Aorta (tissue), 5 donors: ENCODE measurements around the gene ZC3H12D. TPM values are rescaled to one million over a fixed set of nuclear protein-coding genes. Genes with fewer than 3 reads are reported as not detected.
A peak's percentile ranks its signal among the peaks of the same experiment; 100 is the strongest.

Experiments
- ATAC-seq: fragments of 200-7000 bp; cut with Tn5 transposase; one replicate; pipeline ENCODE4 v1.9.1; 2022; ENCODE audit warnings: moderate library complexity; ENCODE audit not compliant: low FRiP score
- DNase-seq, 2 donors: peaks; one replicate each; pipeline ENCODE4 v3.0.0-alpha.2; 2020
- H3K27ac ChIP-seq, 2 donors: one replicate each; pipeline ENCODE4 v1.5.1; 2013; ENCODE audit warnings: low read length in 2 of 2, mild to moderate bottlenecking in 2 of 2, moderate library complexity in 2 of 2, control low read depth in 1 of 2, inconsistent platforms in 1 of 2, low read depth in 1 of 2
- H3K27me3 ChIP-seq, 2 donors: one replicate each; pipeline ENCODE4 v1.6.1; 2013; ENCODE audit warnings: control low read depth in 1 of 2, low read length in 1 of 2, mild to moderate bottlenecking in 1 of 2, moderate library complexity in 1 of 2; ENCODE audit not compliant: insufficient read depth in 2 of 2, control insufficient read depth in 1 of 2
- H3K36me3 ChIP-seq, 2 donors: one replicate each; pipeline ENCODE4 v1.6.1; 2013; ENCODE audit warnings: control low read depth in 1 of 2, low read length in 1 of 2, mild to moderate bottlenecking in 1 of 2; ENCODE audit not compliant: insufficient read depth in 2 of 2, control insufficient read depth in 1 of 2
- H3K4me1 ChIP-seq, 2 donors: one replicate each; pipeline ENCODE4 v1.6.1; 2013; ENCODE audit warnings: low read length in 2 of 2, control low read depth in 1 of 2, mild to moderate bottlenecking in 1 of 2, moderate library complexity in 1 of 2; ENCODE audit not compliant: insufficient read depth in 2 of 2, control insufficient read depth in 1 of 2
- H3K4me3 ChIP-seq, 2 donors: one replicate each; pipeline ENCODE4 v1.5.1; 2013; ENCODE audit warnings: low read length in 2 of 2, control low read depth in 1 of 2, mild to moderate bottlenecking in 1 of 2
- H3K9me3 ChIP-seq: one replicate; pipeline ENCODE4 v1.6.1; 2013; ENCODE audit warnings: mild to moderate bottlenecking, low read length; ENCODE audit not compliant: control insufficient read depth
- WGBS, 2 donors: extraction: QIAGEN DNeasy Blood & Tissue Kit; methylation state at CpG; one replicate each; pipeline ENCODE4 v1.1.7; 2013; 5-methylcytosine and 5-hydroxymethylcytosine counted together
- intact Hi-C, 2 donors: fragments of 100-400 bp; cut with DNase I; formaldehyde crosslinking; loops; one replicate each; pipeline versions ENCODE4 v1.14.2 to v1.15.0; 2022
- long read RNA-seq, 2 donors: library from polyadenylated mRNA; unstranded; transcript quantifications; one replicate each; pipeline ENCODE4 v2.0.0, GENCODE V29; 2020 to 2021
- polyA plus RNA-seq, 2 donors: library from polyadenylated mRNA; stranded (reverse); fragments of 200-250 nt; gene quantifications; one replicate each; pipeline ENCODE4 v1.2.3, GENCODE V29; 2013
- total RNA-seq, 2 donors: library from RNA; stranded (reverse); fragmentation: NEBNext Ultra II Directional; extraction: Animal tissue kit (Norgen Biotek cat#: 25700); gene quantifications; one replicate each; pipeline ENCODE4 v1.2.1, GENCODE V29; 2021
- donor health status: healthy with polysubstance abuse.
- donor health status: Bipolar disorder and iron deficiency.
- donor health status: DM: no; HTN: no; CAD: no.
- donor health status: DM: no; HTN: no; CAD: no.
- donor health status: DM: yes; HTN: yes; CAD: no.

Gene ZC3H12D
- total RNA-seq (1 to 10 TPM; 1.2 to 3.0 TPM), polyA plus RNA-seq (1 to 10 TPM in 1 of 2 donors, under 1 TPM in 1; 0.10 to 1.9 TPM)
- long read RNA-seq, donor 1, partial matches to known transcripts: 0 of 1 reads
- long read RNA-seq, donor 1, other reads (novel, unspliced or antisense): 1 of 1 reads
- long read RNA-seq, donor 2, partial matches to known transcripts: 0 of 2 reads
- long read RNA-seq, donor 2, other reads (novel, unspliced or antisense): 2 of 2 reads

GRCh38 chr6:149484733-149485700, at the start of gene ZC3H12D:
TSS of gene ZC3H12D (minus strand) at chr6:149485014. CDS start at chr6:149474543, 10,471 bp downstream.
- Histone ChIP-seq H3K36me3 (no peaks in the 10 kb centered on the region), H3K9me3 (no peaks in the 10 kb centered on the region), H3K27me3 (no peaks in the 10 kb centered on the region), H3K4me1 (no peaks in the 10 kb centered on the region), H3K27ac (no peak within 1 kb of the TSS), H3K4me3 (no peak within 1 kb of the TSS)
- WGBS, 2 donors: 80 to 86% methylated on average over 22 of the region's 22 CpGs
- intact Hi-C loops: no loop called here
- DNase-seq (peak in 1 of 2 donors; percentile 77), ATAC-seq (peak; percentile 37)

DNA sequence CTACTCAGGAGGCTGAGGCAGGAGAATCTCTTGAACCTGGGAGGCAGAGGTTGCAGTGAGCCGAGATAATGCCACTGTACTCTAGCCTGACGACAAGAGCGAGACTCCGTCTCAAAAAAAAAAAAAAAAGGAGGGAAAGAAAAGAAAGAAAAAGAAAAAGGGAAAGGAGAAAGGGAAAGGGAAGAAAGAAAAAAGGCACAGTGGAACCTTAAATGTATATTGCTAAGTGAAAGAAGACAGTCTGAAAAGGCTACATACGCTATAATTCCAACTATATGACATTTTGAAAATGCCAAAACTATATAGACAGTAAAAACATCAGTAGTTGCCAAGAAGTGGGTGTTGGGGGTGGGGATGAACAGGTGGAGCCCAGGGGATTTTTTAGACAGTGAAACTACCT, 44.8 kb upstream of the ZC3H12D start:
- Histone ChIP-seq H3K36me3 (peaks cover 0 to 4% of the 10 kb centered on the region in 2 donors), H3K27ac (no peak overlapping the region), H3K9me3 (no peaks in the 10 kb centered on the region), H3K27me3 (no peaks in the 10 kb centered on the region), H3K4me3 (no peak overlapping the region), H3K4me1 (no peaks in the 10 kb centered on the region)
- ATAC-seq (no peak), DNase-seq (no peak)
- 92% methylated on average over 5 of the region's 5 CpGs for WGBS, 2 donors
- intact Hi-C loops: no loop called here

- H3K4me1 ChIP-seq: no peaks in the 10 kb centered on the region
- H3K4me3 ChIP-seq: no peak overlapping the region
- H3K9me3 ChIP-seq: no peaks in the 10 kb centered on the region
- no peak for ATAC-seq
- WGBS, 2 donors: 81 to 88% methylated on average over 1 of the region's 1 CpG
- intact Hi-C loops: loop anchor here (5.0 to 10.0 kb wide), 4 partner anchors 83 to 483 kb away; no protein-coding TSS in a partner anchor
- peaks cover 0 to 3% of the 10 kb centered on the region in 2 donors for H3K36me3 ChIP-seq
- H3K27me3 ChIP-seq: no peaks in the 10 kb centered on the region
- no peak for DNase-seq
- H3K27ac ChIP-seq: no peak overlapping the region
Observed at GRCh38 chr6:149515494-149515893, 30.7 kb upstream of the ZC3H12D start.

- intact Hi-C loops: loop anchor here in 1 of 2 donors (10.0 kb wide), 1 partner anchor 429 kb away; no protein-coding TSS in a partner anchor
- 80 to 81% methylated on average over 5 of the region's 5 CpGs for WGBS, 2 donors
Observed at GRCh38 chr6:149513915-149514314, 29.1 kb upstream of the ZC3H12D start.

GRCh38 chr6:149510793-149511512, 26.1 kb upstream of the ZC3H12D start:
- ATAC-seq (no peak), DNase-seq (no peak)
- no peak overlapping the region for H3K27ac ChIP-seq
- no peaks in the 10 kb centered on the region for H3K4me1 ChIP-seq
- WGBS, 2 donors: 67% methylated on average over 4 of the region's 4 CpGs
- no peaks in the 10 kb centered on the region for H3K36me3 ChIP-seq
- no peaks in the 10 kb centered on the region for H3K27me3 ChIP-seq
- no peaks in the 10 kb centered on the region for H3K9me3 ChIP-seq
- H3K4me3 ChIP-seq: no peak overlapping the region
- intact Hi-C loops: loop anchor here in 1 of 2 donors (10.0 kb wide), 1 partner anchor 426 kb away; no protein-coding TSS in a partner anchor

More at GRCh38 chr6:149513915-149514314, 29.1 kb upstream of the ZC3H12D start:
- Histone ChIP-seq H3K27me3 (no peaks in the 10 kb centered on the region), H3K4me3 (no peak overlapping the region), H3K27ac (no peak overlapping the region), H3K36me3 (peaks cover 0 to 3% of the 10 kb centered on the region in 2 donors), H3K9me3 (no peaks in the 10 kb centered on the region), H3K4me1 (no peaks in the 10 kb centered on the region)
- no peak for DNase-seq
- no peak for ATAC-seq

DNA sequence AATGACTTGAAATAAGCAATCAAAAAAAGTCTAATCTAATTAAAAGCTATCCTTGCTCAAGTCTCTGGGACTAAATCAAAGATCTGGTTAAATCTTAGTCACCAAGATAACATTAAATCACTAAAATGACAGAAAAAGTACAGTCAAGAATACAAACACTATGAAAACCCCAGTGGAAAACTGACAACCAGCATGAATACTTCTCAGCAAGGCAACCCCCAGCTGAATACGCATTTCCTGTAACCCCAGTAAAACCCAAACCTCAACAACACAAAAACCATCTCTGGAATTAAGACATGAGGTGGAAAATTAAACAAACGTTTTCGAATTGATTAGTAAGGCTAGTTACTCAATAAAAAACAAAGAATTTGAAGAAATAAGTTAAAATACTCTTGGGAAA, 23.7 kb upstream of the ZC3H12D start:
- Histone ChIP-seq H3K9me3 (no peaks in the 10 kb centered on the region), H3K4me3 (no peak overlapping the region), H3K36me3 (no peaks in the 10 kb centered on the region), H3K27ac (no peak overlapping the region), H3K27me3 (no peaks in the 10 kb centered on the region), H3K4me1 (no peaks in the 10 kb centered on the region)
- 66 to 69% methylated on average over 3 of the region's 3 CpGs for WGBS, 2 donors
- intact Hi-C loops: no loop called here
- DNase-seq (no peak), ATAC-seq (no peak)

- no peaks in the 10 kb centered on the region for H3K36me3 ChIP-seq
- no peak overlapping the region for H3K27ac ChIP-seq
- no peak for ATAC-seq
- H3K4me3 ChIP-seq: no peak overlapping the region
- no peaks in the 10 kb centered on the region for H3K4me1 ChIP-seq
- H3K27me3 ChIP-seq: no peaks in the 10 kb centered on the region
- WGBS, 2 donors: 90 to 96% methylated on average over 2 of the region's 2 CpGs
- no peaks in the 10 kb centered on the region for H3K9me3 ChIP-seq
- intact Hi-C loops: no loop called here
- DNase-seq: no peak
Observed at GRCh38 chr6:149503872-149504271, 19.1 kb upstream of the ZC3H12D start.

- ATAC-seq (no peak), DNase-seq (no peak)
- Histone ChIP-seq H3K27ac (no peak overlapping the region), H3K36me3 (no peaks in the 10 kb centered on the region), H3K4me3 (no peak overlapping the region), H3K27me3 (no peaks in the 10 kb centered on the region), H3K9me3 (no peaks in the 10 kb centered on the region), H3K4me1 (no peaks in the 10 kb centered on the region)
- intact Hi-C loops: no loop called here
- 88 to 90% methylated on average over 2 of the region's 2 CpGs for WGBS, 2 donors
Observed at GRCh38 chr6:149503276-149503675, 18.5 kb upstream of the ZC3H12D start.
